ENCODE measurements around the gene HOXA3. TPM values are rescaled to one million over a fixed set of nuclear protein-coding genes. Genes with fewer than 3 reads are reported as not detected.

HOXA3 gene
- total RNA-seq, 1 donor from 2014 or later, result not detected

GRCh38 chr7:27167916-27168264, 15.5 kb upstream of the HOXA3 start:
- no peak overlapping the region for H2AFZ ChIP-seq (replicated peaks)
- H3F3A ChIP-seq (ENCODE audit: low read depth), result no peaks in the 10 kb centered on the region
- H3K4me3 ChIP-seq, result no peak overlapping the region
- no peaks in the 10 kb centered on the region for H3K9me3 ChIP-seq (ENCODE audit: low read depth)
- H3K79me2 ChIP-seq (ENCODE audit: low read depth), result no peaks in the 10 kb centered on the region
- H3K36me3 ChIP-seq, result no peaks in the 10 kb centered on the region
- Mint-ChIP-seq H3K9me3 (peaks cover 6% of the 10 kb centered on the region), H3K4me1 (peaks cover 2% of the 10 kb centered on the region), H3K27ac (no peak overlapping the region), H3K27me3 (ENCODE audit: insufficient read depth, low read depth) (peaks cover 86% of the 10 kb centered on the region), H3K36me3 (no peaks in the 10 kb centered on the region), H3K4me3 (no peak overlapping the region)
- no peak overlapping the region for H3K27ac ChIP-seq
- no peak overlapping the region for H3K9ac ChIP-seq
- no peak for DNase-seq (ENCODE audit: low spot score)
- H3K4me1 ChIP-seq, result no peaks in the 10 kb centered on the region
- peaks cover 100% of the 10 kb centered on the region for H3K27me3 ChIP-seq
- TF ChIP-seq CTCF (IDR thresholded peaks at IDR 0.05) (no peak), EZH2phosphoT487 (IDR thresholded peaks at IDR 0.05) (no peak), EZH2 (IDR thresholded peaks at IDR 0.05) (no peak)
- H4K20me1 ChIP-seq (ENCODE audit: low read depth), result peaks cover 94% of the 10 kb centered on the region
- H3K4me2 ChIP-seq, result no peak overlapping the region

GRCh38 chr7:27166531-27167505, 14.4 kb upstream of the HOXA3 start:
- DNase-seq (ENCODE audit: low spot score), result peak; percentile 43
- H3K27me3 ChIP-seq, result peaks cover 100% of the 10 kb centered on the region
- H3K36me3 Mint-ChIP-seq, result no peaks in the 10 kb centered on the region
- H3K36me3 ChIP-seq, result no peaks in the 10 kb centered on the region
- no peak overlapping the region for H3K9ac ChIP-seq
- no peak overlapping the region for H3K4me3 ChIP-seq
- H3K9me3 ChIP-seq (ENCODE audit: low read depth), result no peaks in the 10 kb centered on the region
- no peak overlapping the region for H2AFZ ChIP-seq (replicated peaks)
- no peaks in the 10 kb centered on the region for H3K79me2 ChIP-seq (ENCODE audit: low read depth)
- no peak overlapping the region for H3K4me3 Mint-ChIP-seq
- H3K4me2 ChIP-seq, result no peak overlapping the region
- TF ChIP-seq EZH2 (IDR thresholded peaks at IDR 0.05) (peak; percentile 88), EZH2phosphoT487 (IDR thresholded peaks at IDR 0.05) (peak; percentile 87), CTCF (IDR thresholded peaks at IDR 0.05) (no peak)
- peaks cover 3% of the 10 kb centered on the region for H3K9me3 Mint-ChIP-seq
- H3F3A ChIP-seq (ENCODE audit: low read depth), result no peaks in the 10 kb centered on the region
- peaks cover 2% of the 10 kb centered on the region for H3K4me1 Mint-ChIP-seq
- no peak overlapping the region for H3K27ac Mint-ChIP-seq
- peaks cover 90% of the 10 kb centered on the region for H3K27me3 Mint-ChIP-seq (ENCODE audit: insufficient read depth, low read depth)
- H3K27ac ChIP-seq, result no peak overlapping the region
- peaks cover 83% of the 10 kb centered on the region for H4K20me1 ChIP-seq (ENCODE audit: low read depth)
- H3K4me1 ChIP-seq, result no peaks in the 10 kb centered on the region

- Mint-ChIP-seq H3K36me3 (no peaks in the 10 kb centered on the region), H3K27me3 (ENCODE audit: insufficient read depth, low read depth) (peaks cover 87% of the 10 kb centered on the region), H3K4me1 (no peaks in the 10 kb centered on the region), H3K4me3 (no peak overlapping the region), H3K9me3 (peaks cover 3% of the 10 kb centered on the region), H3K27ac (no peak overlapping the region)
- Histone ChIP-seq H3K4me1 (no peaks in the 10 kb centered on the region), H3K9me3 (ENCODE audit: low read depth) (no peaks in the 10 kb centered on the region), H3K27me3 (peaks cover 100% of the 10 kb centered on the region), H3K4me2 (no peak overlapping the region), H3F3A (ENCODE audit: low read depth) (no peaks in the 10 kb centered on the region), H3K9ac (no peak overlapping the region), H2AFZ (replicated peaks) (no peak overlapping the region), H3K79me2 (ENCODE audit: low read depth) (no peaks in the 10 kb centered on the region), H4K20me1 (ENCODE audit: low read depth) (peaks cover 76% of the 10 kb centered on the region), H3K27ac (no peak overlapping the region), H3K4me3 (no peak overlapping the region), H3K36me3 (no peaks in the 10 kb centered on the region)
- TF ChIP-seq EZH2phosphoT487 (IDR thresholded peaks at IDR 0.05) (no peak), EZH2 (IDR thresholded peaks at IDR 0.05) (no peak), CTCF (IDR thresholded peaks at IDR 0.05) (no peak)
- DNase-seq (ENCODE audit: low spot score), result no peak
These were observed 13.7 kb upstream of the HOXA3 start for GRCh38 chr7:27165996-27166530.

Data from neural progenitor cell (in vitro differentiated cells).